Liver (tissue), 9 donors: ENCODE data around the gene RNF31. TPM values are rescaled to one million over a fixed set of nuclear protein-coding genes. Genes with fewer than 3 reads are reported as not detected.

Experiments used
- DNase-seq: peaks from one replicate; pipeline ENCODE4 v3.0.0-alpha.2; 2017; ENCODE audit warnings: low spot score
- H3K27ac ChIP-seq, 2 donors: one replicate each; pipeline ENCODE4 v1.7.0; 2013; ENCODE audit warnings: inconsistent platforms in 2 of 2, low read length in 2 of 2, control low read depth in 1 of 2, low read depth in 1 of 2, mild to moderate bottlenecking in 1 of 2
- H3K27me3 ChIP-seq, 4 donors: one replicate each; pipeline versions ENCODE4 v1.6.1 to v1.7.0; 2013; ENCODE audit warnings: low read length in 3 of 4, inconsistent platforms in 1 of 4, mild to moderate bottlenecking in 1 of 4, moderate library complexity in 1 of 4; ENCODE audit not compliant: control insufficient read depth in 4 of 4, insufficient read depth in 4 of 4
- H3K36me3 ChIP-seq, 4 donors: one replicate each; pipeline versions ENCODE4 v1.6.1 to v1.7.0; 2013; ENCODE audit warnings: low read length in 3 of 4, mild to moderate bottlenecking in 3 of 4, low read depth in 1 of 4, moderate library complexity in 1 of 4; ENCODE audit not compliant: control insufficient read depth in 4 of 4, insufficient read depth in 3 of 4
- H3K4me1 ChIP-seq, 4 donors: one replicate each; pipeline versions ENCODE4 v1.6.1 to v1.7.0; 2013; ENCODE audit warnings: low read length in 3 of 4, mild to moderate bottlenecking in 3 of 4, moderate library complexity in 1 of 4; ENCODE audit not compliant: control insufficient read depth in 4 of 4, insufficient read depth in 4 of 4
- H3K4me3 ChIP-seq, 3 donors: one replicate each; pipeline versions ENCODE4 v1.6.1 to v1.7.0; 2013; ENCODE audit warnings: low read length in 3 of 3, control low read depth in 1 of 3, low read depth in 1 of 3, mild to moderate bottlenecking in 1 of 3
- H3K9ac ChIP-seq, 2 donors: one replicate each; pipeline ENCODE4 v1.7.0; 2013; ENCODE audit warnings: low read length in 2 of 2, mild to moderate bottlenecking in 2 of 2, moderate library complexity in 2 of 2, control low read depth in 1 of 2, low read depth in 1 of 2
- H3K9me3 ChIP-seq, 4 donors: one replicate each; pipeline versions ENCODE4 v1.6.1 to v1.7.0; 2013; ENCODE audit warnings: low read length in 3 of 4; ENCODE audit not compliant: control insufficient read depth in 4 of 4
- ATF3 ChIP-seq: IDR thresholded peaks from 2 replicates; pipeline ENCODE4 v1.6.1; 2016; ENCODE audit warnings: antibody characterized with exemption
- CTCF ChIP-seq: fragments of 150-350 bp; IDR thresholded peaks from 2 replicates; pipeline ENCODE4 v1.5.1; 2017; ENCODE audit warnings: improper control_type of control experiment, low read depth, low read length; ENCODE audit not compliant: missing input control
- EGR1 ChIP-seq, 2 donors: IDR thresholded peaks; 2 replicates each; pipeline ENCODE4 v1.6.1; 2016 to 2018; ENCODE audit warnings: antibody characterized with exemption in 2 of 2, low read depth in 2 of 2
- FOXA1 ChIP-seq: IDR thresholded peaks from 2 replicates; pipeline ENCODE4 v1.6.1; 2016; ENCODE audit warnings: antibody characterized with exemption
- FOXA2 ChIP-seq: IDR thresholded peaks from 2 replicates; pipeline ENCODE4 v1.6.1; 2016; ENCODE audit warnings: antibody characterized with exemption
- GABPA ChIP-seq, 2 donors: IDR thresholded peaks in 1 of 2; conservative IDR thresholded peaks in 1 of 2; 2 replicates each; pipeline ENCODE4 v1.6.1; 2016; ENCODE audit warnings: antibody characterized with exemption in 2 of 2, mild to moderate bottlenecking in 1 of 2, moderate library complexity in 1 of 2
- HNF4A ChIP-seq, 2 donors: conservative IDR thresholded peaks; 2 replicates each; pipeline ENCODE4 v1.6.1; 2016; ENCODE audit warnings: antibody characterized with exemption in 2 of 2, mild to moderate bottlenecking in 2 of 2
- HNF4G ChIP-seq: IDR thresholded peaks from 2 replicates; pipeline ENCODE4 v1.6.1; 2016; ENCODE audit warnings: antibody characterized with exemption
- JUND ChIP-seq, 2 donors: IDR thresholded peaks; 2 replicates each; pipeline ENCODE4 v1.6.1; 2016; ENCODE audit warnings: antibody characterized with exemption in 2 of 2
- NR2F2 ChIP-seq: IDR thresholded peaks from 2 replicates; pipeline ENCODE4 v1.6.1; 2016; ENCODE audit warnings: antibody characterized with exemption
- REST ChIP-seq: IDR thresholded peaks from 2 replicates; pipeline ENCODE4 v1.6.1; 2016; ENCODE audit warnings: antibody characterized with exemption, mild to moderate bottlenecking
- RXRA ChIP-seq, 2 donors: IDR thresholded peaks; 2 replicates each; pipeline ENCODE4 v1.6.1; 2017 to 2018; ENCODE audit warnings: antibody characterized with exemption in 2 of 2, mild to moderate bottlenecking in 1 of 2
- SP1 ChIP-seq: IDR thresholded peaks from 2 replicates; pipeline ENCODE4 v1.6.1; 2018; ENCODE audit warnings: antibody characterized with exemption, mild to moderate bottlenecking
- TAF1 ChIP-seq: conservative IDR thresholded peaks from 2 replicates; pipeline ENCODE4 v1.6.1; 2016; ENCODE audit warnings: antibody characterized with exemption, mild to moderate bottlenecking
- YY1 ChIP-seq: IDR thresholded peaks from 2 replicates; pipeline ENCODE4 v1.6.1; 2016; ENCODE audit warnings: antibody characterized with exemption, mild to moderate bottlenecking
- WGBS: extraction: QIAGEN DNeasy Blood & Tissue Kit; methylation state at CpG from one replicate; pipeline ENCODE4 v1.1.7; 2013; 5-methylcytosine and 5-hydroxymethylcytosine counted together
- polyA plus RNA-seq, 2 donors: library from polyadenylated mRNA; stranded (reverse) in 1 of 2; unstranded in 1 of 2; fragments of 200-250 nt in 1 of 2; fragments of >200 nt in 1 of 2; fragmentation: Nextera tagmentation in 1 of 2; extraction: Ambion mirVana in 1 of 2; gene quantifications; one replicate each; pipeline versions ENCODE4 v1.2.1 to v1.2.3, GENCODE V29; 2013 to 2015
- total RNA-seq, 2 donors: library from RNA; depleted of rRNA; stranded (reverse); fragments of >200 nt; gene quantifications; one replicate each; pipeline ENCODE4 v1.2.3, GENCODE V29; 2014
- donor health status: healthy.
- donor health status: healthy.
- donor health status: healthy.
- donor health status: healthy.
- donor health status: healthy.

The RNF31 gene
- total and polyA plus RNA-seq, 4 donors: 16.3 to 36.0 (median 20.9) TPM

- H3K27ac ChIP-seq: no peak overlapping the region
- no peak for DNase-seq
Measured at GRCh38 chr14:24190416-24190815, 43.1 kb downstream of the RNF31 start.

GRCh38 chr14:24192933-24193332 lies 45.6 kb downstream of the RNF31 start:
- Histone ChIP-seq H3K27me3 (no peaks in the 10 kb centered on the region), H3K36me3 (peaks cover 4 to 17% (median 8%) of the 10 kb centered on the region in 4 donors), H3K4me1 (peaks cover 2 to 30% (median 21%) of the 10 kb centered on the region in 4 donors), H3K9me3 (no peaks in the 10 kb centered on the region), H3K9ac (no peak overlapping the region), H3K27ac (no peak overlapping the region), H3K4me3 (no peak overlapping the region)
- no peak for DNase-seq
- TF ChIP-seq HNF4A (conservative IDR thresholded peaks at IDR 0.05): no peak
- no peak for TF ChIP-seq HNF4G
- TF ChIP-seq EGR1 (IDR thresholded peaks at IDR 0.05; ENCODE audit: low read depth in 2 of 2): no peak
- TF ChIP-seq SP1: no peak
- TF ChIP-seq RXRA (IDR thresholded peaks at IDR 0.05): no peak
- no peak for TF ChIP-seq TAF1
- no peak for TF ChIP-seq GABPA (IDR thresholded peaks at IDR 0.05 in 1 of 2, conservative IDR thresholded peaks at IDR 0.05 in 1 of 2)
- no peak for TF ChIP-seq YY1
- 90% methylated on average over 15 of the region's 15 CpGs for WGBS

More at GRCh38 chr14:24190416-24190815, 43.1 kb downstream of the RNF31 start:
- peaks cover 4 to 31% (median 15%) of the 10 kb centered on the region in 4 donors for H3K36me3 ChIP-seq
- H3K27me3 ChIP-seq: no peaks in the 10 kb centered on the region
- no peaks in the 10 kb centered on the region for H3K9me3 ChIP-seq
- peaks cover 5 to 29% (median 19%) of the 10 kb centered on the region in 4 donors for H3K4me1 ChIP-seq
- H3K4me3 ChIP-seq: no peak overlapping the region
- H3K9ac ChIP-seq: no peak overlapping the region
- 96% methylated on average over 10 of the region's 10 CpGs for WGBS
- TF ChIP-seq REST: no peak

GRCh38 chr14:24194186-24194872 lies 47.0 kb downstream of the RNF31 start:
- no peak for DNase-seq
- H3K27ac ChIP-seq: peak overlapping the region; percentile 99
- no peaks in the 10 kb centered on the region for H3K9me3 ChIP-seq
- WGBS: 90% methylated on average over 7 of the region's 7 CpGs
- H3K4me1 ChIP-seq: peaks cover 0 to 29% (median 24%) of the 10 kb centered on the region in 4 donors
- peaks cover 4 to 17% (median 10%) of the 10 kb centered on the region in 4 donors for H3K36me3 ChIP-seq
- no peaks in the 10 kb centered on the region for H3K27me3 ChIP-seq
- peak overlapping the region; percentile 79 to 94 (median 93) for H3K4me3 ChIP-seq
- H3K9ac ChIP-seq: peak overlapping the region; percentile 1 to 76
- no peak for TF ChIP-seq NR2F2
- TF ChIP-seq YY1: no peak
- TF ChIP-seq REST: no peak
- no peak for TF ChIP-seq FOXA1
- TF ChIP-seq ATF3: no peak
- TF ChIP-seq FOXA2: no peak
- TF ChIP-seq TAF1: no peak
- no peak for TF ChIP-seq HNF4G
- no peak for TF ChIP-seq RXRA (IDR thresholded peaks at IDR 0.05)
- TF ChIP-seq GABPA (IDR thresholded peaks at IDR 0.05 in 1 of 2, conservative IDR thresholded peaks at IDR 0.05 in 1 of 2): no peak
- TF ChIP-seq CTCF: no peak
- no peak for TF ChIP-seq EGR1 (IDR thresholded peaks at IDR 0.05; ENCODE audit: low read depth in 2 of 2)
- no peak for TF ChIP-seq SP1
- no peak for TF ChIP-seq JUND (IDR thresholded peaks at IDR 0.05)
